ENCODE data around the gene CTSZ. TPM values are rescaled to one million over a fixed set of nuclear protein-coding genes. Genes with fewer than 3 reads are reported as not detected.
"Not testable (repeated sequence)": the region's sequence is repeated elsewhere in the genome, so short reads cannot be mapped to it uniquely, and the experiment has no call there.

CTSZ gene
- total RNA-seq, 1 donor from 2014 or later: 90.7 TPM

GRCh38 chr20:58996226-58996611 is 10.8 kb downstream of the CTSZ start:
- no peak for DNase-seq

DNA sequence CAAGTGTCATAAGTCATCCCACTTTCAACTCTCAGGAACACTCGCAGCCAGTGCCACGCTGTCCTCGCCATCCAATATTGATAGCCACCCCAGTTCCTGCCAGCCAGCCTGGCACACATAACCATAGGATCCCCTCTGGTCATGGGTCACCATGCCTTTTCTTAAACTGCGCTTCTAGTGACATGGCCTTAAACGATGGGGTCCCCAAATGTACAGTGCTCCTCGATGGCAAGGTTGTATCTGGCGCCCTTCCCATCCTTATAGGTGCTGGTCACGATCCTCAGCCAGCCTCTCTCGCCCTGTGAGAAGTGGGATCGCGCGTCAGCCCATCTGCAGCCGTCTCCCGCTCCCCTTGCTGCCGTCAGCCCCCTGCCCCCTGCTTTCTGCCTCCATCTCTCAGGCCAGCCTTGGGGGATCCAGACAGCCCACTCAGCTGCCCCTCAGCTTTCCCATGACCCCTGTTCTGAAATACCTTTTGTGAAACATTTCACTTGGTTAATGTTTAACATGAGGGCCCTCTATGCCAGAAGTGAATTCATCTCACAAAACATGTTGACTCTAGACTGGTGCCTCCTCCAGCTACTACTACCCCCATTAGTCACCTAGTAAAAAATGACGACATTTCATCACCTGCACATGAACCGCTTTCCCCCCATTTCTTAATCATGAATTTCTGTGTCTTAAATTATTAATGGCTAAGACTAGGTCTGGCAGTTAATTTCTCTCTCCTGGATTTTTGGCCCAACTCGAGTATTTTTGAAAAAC is 11.4 kb downstream of the CTSZ start:
- DNase-seq: no peak

- no peak for DNase-seq
Measured at GRCh38 chr20:58994390-58995159, 12.5 kb downstream of the CTSZ start.

GRCh38 chr20:58993332-58994248 is 13.5 kb downstream of the CTSZ start:
- no peak for DNase-seq

- DNase-seq: no peak
Measured at GRCh38 chr20:58992911-58993310, 14.1 kb downstream of the CTSZ start.

GRCh38 chr20:58991715-58992114 is 15.3 kb downstream of the CTSZ start:
- no peak for DNase-seq

DNA sequence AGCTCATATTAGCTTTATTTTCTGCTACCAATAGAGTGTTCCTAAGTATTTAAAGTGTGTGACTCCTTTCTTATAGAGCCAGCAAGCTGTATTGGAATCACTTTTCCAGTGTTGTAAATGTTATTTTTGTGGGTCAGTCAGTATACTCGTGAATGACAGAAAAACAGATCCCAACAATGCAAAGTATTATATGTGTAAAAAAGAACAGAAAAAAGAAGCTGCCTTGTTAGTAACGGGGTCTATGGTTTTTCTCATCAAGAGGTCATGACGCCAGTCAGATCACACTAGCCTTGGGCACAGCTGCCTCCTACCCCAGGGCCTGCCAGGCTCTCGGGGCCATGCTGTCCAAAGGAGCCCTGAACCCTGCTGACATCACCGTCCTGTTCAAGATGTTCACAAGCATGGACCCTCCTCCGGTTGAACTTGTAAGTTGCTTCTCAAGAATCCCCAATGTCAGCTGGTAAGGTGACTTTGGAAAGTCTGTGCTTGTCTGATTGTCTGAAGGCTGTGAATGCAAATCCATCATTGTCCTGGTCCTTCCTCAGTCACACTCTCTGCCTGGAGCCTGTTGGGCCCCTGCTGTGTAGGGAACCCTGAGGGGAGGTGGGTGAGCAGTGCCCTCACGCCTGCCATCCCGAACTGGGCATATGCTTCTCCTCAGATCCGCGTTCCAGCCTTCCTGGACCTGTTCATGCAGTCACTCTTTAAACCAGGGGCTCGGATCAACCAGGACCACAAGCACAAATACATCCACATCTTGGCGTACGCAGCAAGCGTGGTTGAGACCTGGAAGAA is 16.2 kb downstream of the CTSZ start:
- DNase-seq: no peak

- DNase-seq: no peak
Measured at GRCh38 chr20:58989196-58989595, 17.9 kb downstream of the CTSZ start.

GRCh38 chr20:58988565-58988882 is 18.5 kb downstream of the CTSZ start:
- DNase-seq: no peak

- no peak for DNase-seq
Measured at GRCh38 chr20:58987790-58988564, 19.1 kb downstream of the CTSZ start.

DNA sequence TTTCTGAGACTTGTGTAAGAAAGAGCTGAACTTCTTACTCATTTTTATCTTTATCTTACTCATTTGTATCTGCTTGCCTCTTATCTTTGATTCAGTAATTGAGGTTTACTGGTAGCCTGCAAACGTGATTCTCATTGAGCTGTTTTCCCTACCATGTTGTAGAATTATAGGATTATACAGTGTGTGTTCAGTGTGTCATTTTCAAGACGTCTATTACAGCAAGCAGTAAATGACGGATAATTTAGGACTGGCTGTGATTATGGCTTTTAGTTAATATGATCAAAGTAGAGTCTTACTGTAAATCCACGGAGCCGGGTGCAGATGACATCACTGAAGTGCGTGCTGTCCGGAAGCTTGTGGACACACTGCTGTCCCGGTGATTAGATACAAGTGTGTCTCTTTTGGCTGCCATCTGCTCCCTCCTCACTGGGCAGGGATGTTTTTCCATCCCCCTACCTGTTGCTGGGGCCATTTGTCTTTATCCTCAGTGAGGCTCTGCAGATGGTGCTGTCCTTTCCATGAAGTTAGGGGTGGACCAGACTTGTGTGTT is 20.0 kb downstream of the CTSZ start:
- no peak for DNase-seq

DNA sequence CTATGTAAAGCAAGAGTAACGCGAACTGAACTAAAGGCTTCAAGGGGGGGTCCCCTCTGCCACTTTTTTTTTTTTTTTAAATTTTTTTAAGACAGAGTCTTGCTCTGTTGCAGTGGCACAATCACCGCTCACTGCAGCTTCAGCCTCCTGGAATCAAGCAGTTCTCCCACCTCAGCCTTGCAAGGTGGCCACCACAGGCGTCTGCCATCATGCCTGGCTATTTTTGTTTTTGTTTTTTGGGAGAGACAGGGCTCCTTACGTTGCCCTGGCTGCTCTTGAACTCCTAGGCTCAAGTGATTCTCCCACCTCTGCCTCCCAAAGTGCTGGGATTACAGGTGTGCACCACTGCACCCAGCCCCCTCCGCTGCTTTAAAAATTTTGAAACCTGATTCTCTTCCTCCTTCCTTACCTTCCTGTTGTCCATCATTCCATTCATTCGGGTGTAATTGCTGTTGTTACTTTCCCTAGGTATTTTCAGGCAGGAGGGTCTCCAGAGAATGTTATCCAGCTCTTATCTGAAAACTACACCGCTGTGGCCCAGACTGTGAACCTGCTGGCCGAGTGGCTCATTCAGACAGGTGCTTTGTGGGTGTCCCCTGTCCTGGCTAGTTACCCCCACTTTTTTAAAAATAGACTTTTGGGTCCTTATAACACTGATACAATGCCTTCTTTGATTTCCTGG is 20.6 kb downstream of the CTSZ start:
- DNase-seq: no peak

- no peak for DNase-seq
Measured at GRCh38 chr20:58985656-58986055, 21.4 kb downstream of the CTSZ start.

- no peak for DNase-seq
Measured at GRCh38 chr20:58984691-58985090, 22.4 kb downstream of the CTSZ start.

- DNase-seq: not testable (repeated sequence)
Measured at GRCh38 chr20:58983115-58983468, 24.0 kb downstream of the CTSZ start.

DNA sequence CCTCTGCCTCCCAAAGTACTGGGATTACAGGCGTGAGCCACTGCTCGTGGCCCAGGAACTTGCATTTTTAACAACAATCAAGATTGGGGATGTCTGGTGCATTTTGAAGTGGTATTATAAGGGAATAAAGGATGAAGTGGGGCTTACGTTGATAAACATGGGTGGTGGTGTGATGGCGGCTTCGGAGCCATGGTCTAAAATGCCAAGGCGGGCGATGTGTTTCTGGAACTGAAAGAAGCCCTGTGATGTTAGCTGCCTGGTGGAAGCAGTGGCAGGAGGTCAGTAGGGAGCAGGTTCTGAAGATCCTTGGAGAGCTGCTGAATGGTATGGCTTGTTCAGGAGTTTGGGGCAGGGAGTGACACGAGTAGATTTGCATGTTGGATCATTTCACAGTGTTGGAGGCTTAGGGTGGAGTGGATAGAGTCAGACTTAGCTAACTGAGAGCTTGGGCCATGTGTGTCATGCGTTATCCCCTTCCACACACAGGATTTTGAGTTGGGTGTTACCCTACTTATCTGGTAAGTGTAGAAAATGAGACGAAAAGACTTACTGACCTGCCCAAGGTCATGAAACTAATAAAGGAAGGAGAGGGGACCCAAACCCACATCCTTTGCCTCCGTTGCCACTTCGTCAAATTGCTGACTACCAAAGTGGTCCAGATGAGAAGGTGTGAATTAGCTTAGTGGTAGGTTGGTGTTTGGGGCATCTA is 24.5 kb downstream of the CTSZ start:
- no peak for DNase-seq

DNA sequence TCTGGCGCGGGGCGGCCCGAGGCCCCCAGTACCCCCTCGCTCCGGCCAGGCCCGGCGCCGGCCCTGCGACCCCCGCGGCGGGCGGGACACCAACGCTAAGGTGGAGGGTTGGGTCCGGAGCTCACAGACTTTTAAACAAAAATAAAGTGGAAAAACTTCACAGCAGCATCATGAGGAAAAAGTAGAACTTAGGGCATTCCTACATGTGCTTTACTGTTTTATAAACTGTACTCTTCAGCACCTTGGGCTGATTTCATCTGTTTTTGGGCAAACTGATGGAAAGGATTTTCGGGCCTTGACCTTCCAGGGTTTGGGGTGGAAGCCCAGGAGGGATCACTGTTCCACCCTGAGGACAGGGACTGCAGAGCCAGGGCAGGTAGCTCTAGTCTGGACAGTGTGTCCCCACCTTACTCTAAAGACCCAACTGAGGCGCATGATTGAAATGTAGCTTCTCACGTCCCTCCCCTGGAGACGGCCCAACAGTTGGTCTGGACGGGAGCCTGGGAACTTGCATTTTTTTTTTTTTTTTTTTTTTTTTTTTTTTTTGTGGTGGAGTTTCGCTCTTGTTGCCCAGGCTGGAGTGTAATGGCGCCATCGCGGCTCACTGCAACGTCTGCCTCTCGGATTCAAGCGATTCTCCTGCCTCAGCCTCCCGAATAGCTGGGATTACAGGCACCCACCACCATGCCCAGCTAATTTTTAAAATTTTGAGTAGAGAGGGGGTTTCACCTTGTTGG is 25.3 kb downstream of the CTSZ start:
- DNase-seq: peak; percentile 64

- DNase-seq: peak; percentile 96
Measured at GRCh38 chr20:58980711-58981627, 26.1 kb downstream of the CTSZ start, which contains the start of gene NELFCD. TSS of gene NELFCD (plus strand) at chr20:58981256. CDS start at chr20:58981310, 54 bp downstream.

Data from tongue (tissue), 2 donors.